Measurements from ENCODE around the gene WDFY4. TPM values are rescaled to one million over a fixed set of nuclear protein-coding genes. Genes with fewer than 3 reads are reported as not detected.

WDFY4 gene
- total RNA-seq, 4 donors from 2014 or later = 1.6 to 5.1 (median 3.0) TPM

DNA sequence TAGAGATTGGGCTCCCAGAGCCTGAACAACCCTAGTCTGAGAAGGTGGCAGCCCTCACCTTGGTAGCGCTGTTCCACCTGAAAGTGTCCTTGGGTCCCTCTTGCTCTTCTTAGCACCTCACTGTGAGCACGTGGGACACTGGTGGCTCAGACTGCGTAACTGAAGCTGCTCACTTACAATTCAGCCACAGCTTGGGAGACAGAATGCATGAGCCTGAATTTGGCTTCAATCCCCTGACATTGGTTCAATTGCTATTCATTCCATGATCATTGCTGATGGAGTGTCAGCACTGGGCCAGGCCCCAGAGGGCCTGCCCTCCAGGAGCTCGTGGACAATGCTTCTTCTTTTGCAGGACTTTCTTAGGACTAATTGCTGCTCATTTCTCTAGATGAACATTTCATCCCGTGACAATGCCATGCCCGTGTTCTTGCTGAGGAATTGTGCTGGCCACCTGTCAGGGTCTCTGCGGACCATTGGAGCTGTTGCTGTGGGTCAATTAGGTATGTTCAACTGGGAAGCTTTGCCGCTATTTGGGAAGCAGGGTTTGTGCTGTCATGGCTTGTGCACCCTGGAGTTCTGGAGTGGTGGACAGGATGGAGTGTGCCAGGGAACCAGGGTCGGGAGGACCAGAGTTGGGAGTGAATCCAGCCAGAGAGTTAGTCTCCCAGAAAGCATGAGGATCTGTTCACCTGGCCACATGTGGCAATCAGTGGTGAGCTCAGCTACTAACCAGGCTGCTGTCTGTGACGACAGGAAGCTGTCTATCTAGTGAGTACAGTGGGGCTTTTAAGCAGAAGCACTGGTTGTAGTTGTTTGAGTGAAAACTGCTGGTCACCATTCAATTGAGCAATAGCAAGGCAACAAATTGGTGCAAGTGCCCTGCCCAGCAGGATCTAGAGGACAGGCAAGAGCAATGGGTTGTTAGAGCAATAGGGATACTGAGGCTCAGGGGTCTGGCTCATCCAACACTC, 105.1 kb downstream of the WDFY4 start:
- TF ChIP-seq, protein P1, sequence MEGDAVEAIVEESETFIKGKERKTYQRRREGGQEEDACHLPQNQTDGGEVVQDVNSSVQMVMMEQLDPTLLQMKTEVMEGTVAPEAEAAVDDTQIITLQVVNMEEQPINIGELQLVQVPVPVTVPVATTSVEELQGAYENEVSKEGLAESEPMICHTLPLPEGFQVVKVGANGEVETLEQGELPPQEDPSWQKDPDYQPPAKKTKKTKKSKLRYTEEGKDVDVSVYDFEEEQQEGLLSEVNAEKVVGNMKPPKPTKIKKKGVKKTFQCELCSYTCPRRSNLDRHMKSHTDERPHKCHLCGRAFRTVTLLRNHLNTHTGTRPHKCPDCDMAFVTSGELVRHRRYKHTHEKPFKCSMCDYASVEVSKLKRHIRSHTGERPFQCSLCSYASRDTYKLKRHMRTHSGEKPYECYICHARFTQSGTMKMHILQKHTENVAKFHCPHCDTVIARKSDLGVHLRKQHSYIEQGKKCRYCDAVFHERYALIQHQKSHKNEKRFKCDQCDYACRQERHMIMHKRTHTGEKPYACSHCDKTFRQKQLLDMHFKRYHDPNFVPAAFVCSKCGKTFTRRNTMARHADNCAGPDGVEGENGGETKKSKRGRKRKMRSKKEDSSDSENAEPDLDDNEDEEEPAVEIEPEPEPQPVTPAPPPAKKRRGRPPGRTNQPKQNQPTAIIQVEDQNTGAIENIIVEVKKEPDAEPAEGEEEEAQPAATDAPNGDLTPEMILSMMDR (IDR thresholded peaks at IDR 0.05) = no peak
- no peak for TF ChIP-seq POLR2A (IDR thresholded peaks at IDR 0.05)
- peaks cover 41% of the 10 kb centered on the region for H3K27me3 ChIP-seq
- no peaks in the 10 kb centered on the region for H3K9me3 ChIP-seq
- no peak overlapping the region for H3K27ac ChIP-seq
- H3K4me1 ChIP-seq = peaks cover 0 to 9% (median 4%) of the 10 kb centered on the region in 3 donors
- H3K4me3 ChIP-seq = no peak overlapping the region
- no peaks in the 10 kb centered on the region for H3K36me3 ChIP-seq
- 58 to 63% methylated on average over 4 to 5 of the region's 10 CpGs for WGBS, 2 donors (ENCODE audit: low coverage in 1 of 2)
- no peak for ATAC-seq

GRCh38 chr10:48790457-48791044, 105.9 kb downstream of the WDFY4 start:
- H3K36me3 ChIP-seq = no peaks in the 10 kb centered on the region
- H3K27ac ChIP-seq = no peak overlapping the region
- H3K4me3 ChIP-seq = no peak overlapping the region
- no peak for ATAC-seq
- peaks cover 41% of the 10 kb centered on the region for H3K27me3 ChIP-seq
- TF ChIP-seq POLR2AphosphoS5 (IDR thresholded peaks at IDR 0.05) (no peak), EP300 (IDR thresholded peaks at IDR 0.05) (no peak), POLR2A (IDR thresholded peaks at IDR 0.05) (no peak)
- TF ChIP-seq, protein P1 (IDR thresholded peaks at IDR 0.05) = no peak
- peaks cover 0 to 9% (median 4%) of the 10 kb centered on the region in 3 donors for H3K4me1 ChIP-seq
- WGBS, 2 donors (ENCODE audit: low coverage in 1 of 2) = 100% methylated on average over 2 of the region's 8 CpGs; no CpG with 5 or more reads in 1 of the 2 donors
- no peaks in the 10 kb centered on the region for H3K9me3 ChIP-seq

- ATAC-seq = no peak
- H3K36me3 ChIP-seq = no peaks in the 10 kb centered on the region
- peaks cover 41% of the 10 kb centered on the region for H3K27me3 ChIP-seq
- H3K9me3 ChIP-seq = no peaks in the 10 kb centered on the region
- H3K4me3 ChIP-seq = no peak overlapping the region
- peaks cover 0 to 9% (median 4%) of the 10 kb centered on the region in 3 donors for H3K4me1 ChIP-seq
- TF ChIP-seq POLR2AphosphoS5 (IDR thresholded peaks at IDR 0.05) (no peak), POLR2A (IDR thresholded peaks at IDR 0.05) (no peak), EP300 (IDR thresholded peaks at IDR 0.05) (no peak)
- TF ChIP-seq, protein P1 (IDR thresholded peaks at IDR 0.05) = no peak
- WGBS, 2 donors (ENCODE audit: low coverage in 1 of 2) = 66 to 74% methylated on average over 4 to 6 of the region's 6 CpGs
- H3K27ac ChIP-seq = no peak overlapping the region
Observed at GRCh38 chr10:48791267-48791928, 106.7 kb downstream of the WDFY4 start.

DNA sequence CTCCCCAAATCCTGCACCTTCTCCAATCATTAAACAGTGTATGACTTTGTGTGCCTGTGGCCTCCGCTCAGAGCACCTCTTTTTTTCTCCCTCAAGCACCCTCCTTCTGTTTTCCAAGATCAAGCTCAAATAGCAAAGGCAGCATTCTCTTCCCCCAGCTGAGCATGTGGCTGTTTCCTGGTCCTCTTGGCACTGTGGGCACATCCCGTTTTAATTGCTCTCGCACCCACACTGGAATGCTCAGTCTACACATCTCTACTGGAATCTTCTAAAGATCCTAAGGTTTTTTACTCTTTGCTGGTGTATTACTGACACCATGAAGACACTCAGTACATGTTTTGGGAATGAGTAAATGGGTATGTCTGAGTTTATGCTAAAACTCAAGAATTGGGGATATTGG, 107.4 kb downstream of the WDFY4 start:
- H3K4me1 ChIP-seq = peaks cover 0 to 9% (median 4%) of the 10 kb centered on the region in 3 donors
- TF ChIP-seq EP300 (IDR thresholded peaks at IDR 0.05) (no peak), POLR2A (IDR thresholded peaks at IDR 0.05) (no peak), POLR2AphosphoS5 (IDR thresholded peaks at IDR 0.05) (no peak)
- TF ChIP-seq, protein P1 (IDR thresholded peaks at IDR 0.05) = no peak
- H3K9me3 ChIP-seq = no peaks in the 10 kb centered on the region
- no peaks in the 10 kb centered on the region for H3K36me3 ChIP-seq
- H3K27me3 ChIP-seq = peaks cover 41% of the 10 kb centered on the region
- no peak for ATAC-seq
- H3K4me3 ChIP-seq = no peak overlapping the region
- no peak overlapping the region for H3K27ac ChIP-seq
- 70 to 92% methylated on average over 1 to 3 of the region's 3 CpGs for WGBS, 2 donors (ENCODE audit: low coverage in 1 of 2)

All from gastroesophageal sphincter (tissue), 4 donors.